SK-N-SH (cell line): ENCODE measurements around the gene BLTP1.

Source experiments
- CTCF ChIP-seq: fragments of 200-600 bp; sonication (generic); IDR thresholded peaks from 2 replicates; pipeline ENCODE4 v1.6.1; 2017; ENCODE audit warnings: antibody characterized with exemption, mild to moderate bottlenecking, moderate library complexity
- EZH2phosphoT487 ChIP-seq: fragments of 200-600 bp; sonication (generic); IDR thresholded peaks from 2 replicates; pipeline ENCODE4 v1.6.1; 2017; ENCODE audit warnings: low read depth, mixed run types, mild to moderate bottlenecking, antibody characterized with exemption, moderate library complexity, borderline replicate concordance
- GABPA ChIP-seq: IDR thresholded peaks from 2 replicates; pipeline ENCODE4 v1.4.0; 2012; ENCODE audit warnings: low read depth, mild to moderate bottlenecking
- POLR2AphosphoS5 ChIP-seq: IDR thresholded peaks from 2 replicates; pipeline ENCODE4 v1.6.1; 2012; ENCODE audit warnings: low read depth, low read length
- REST ChIP-seq: IDR thresholded peaks from 2 replicates; pipeline ENCODE4 v1.6.1; 2012; ENCODE audit warnings: mild to moderate bottlenecking, low read depth, low read length, moderate library complexity
- RFX5 ChIP-seq: IDR thresholded peaks from 2 replicates; pipeline ENCODE4 v1.6.1; 2012; ENCODE audit warnings: mild to moderate bottlenecking, improper control_type of control experiment, low read length
- RXRA ChIP-seq: IDR thresholded peaks from 2 replicates; pipeline ENCODE4 v1.4.0; 2012; ENCODE audit warnings: low read depth, mild to moderate bottlenecking, borderline replicate concordance
- SIN3A ChIP-seq: IDR thresholded peaks from 2 replicates; pipeline ENCODE4 v1.6.1; 2012; ENCODE audit warnings: low read depth, mild to moderate bottlenecking, low read length, moderate library complexity, borderline replicate concordance
- TAF1 ChIP-seq: IDR thresholded peaks from 2 replicates; pipeline ENCODE4 v1.6.1; 2012; ENCODE audit warnings: low read depth, mild to moderate bottlenecking, low read length, moderate library complexity, borderline replicate concordance
- TCF12 ChIP-seq: IDR thresholded peaks from 2 replicates; pipeline ENCODE4 v1.4.0; 2012
- YY1 ChIP-seq: IDR thresholded peaks from 2 replicates; pipeline ENCODE4 v1.4.0; 2012; ENCODE audit warnings: low read depth, mild to moderate bottlenecking
- ZBTB33 ChIP-seq: IDR thresholded peaks from 2 replicates; pipeline ENCODE4 v1.4.0; 2012; ENCODE audit warnings: low read depth, borderline replicate concordance
- TF ChIP-seq, protein P1 (sequence below): fragments of 150-350 bp; IDR thresholded peaks from 2 replicates; pipeline ENCODE4 v1.6.1; 2017; ENCODE audit warnings: antibody characterized with exemption, low read length, low read depth, borderline replicate concordance

- no peak for TF ChIP-seq RFX5
- TF ChIP-seq RXRA, result no peak
- no peak for TF ChIP-seq CTCF
- TF ChIP-seq EZH2phosphoT487, result no peak
- no peak for TF ChIP-seq POLR2AphosphoS5
- TF ChIP-seq ZBTB33, result no peak
- no peak for TF ChIP-seq YY1
- no peak for TF ChIP-seq TCF12
- TF ChIP-seq, protein P1, sequence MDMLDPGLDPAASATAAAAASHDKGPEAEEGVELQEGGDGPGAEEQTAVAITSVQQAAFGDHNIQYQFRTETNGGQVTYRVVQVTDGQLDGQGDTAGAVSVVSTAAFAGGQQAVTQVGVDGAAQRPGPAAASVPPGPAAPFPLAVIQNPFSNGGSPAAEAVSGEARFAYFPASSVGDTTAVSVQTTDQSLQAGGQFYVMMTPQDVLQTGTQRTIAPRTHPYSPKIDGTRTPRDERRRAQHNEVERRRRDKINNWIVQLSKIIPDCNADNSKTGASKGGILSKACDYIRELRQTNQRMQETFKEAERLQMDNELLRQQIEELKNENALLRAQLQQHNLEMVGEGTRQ, result no peak
- TF ChIP-seq SIN3A, result no peak
- TF ChIP-seq REST, result no peak
- no peak for TF ChIP-seq TAF1
- TF ChIP-seq GABPA, result no peak
Measured at GRCh38 chr4:122107680-122108079, 44.5 kb upstream of the BLTP1 start.
